Muscle of leg (tissue), 11 donors: ENCODE results near the gene CACNA1H. TPM values are rescaled to one million over a fixed set of nuclear protein-coding genes. Genes with fewer than 3 reads are reported as not detected.
A peak's percentile ranks its signal among the peaks of the same experiment; 100 is the strongest.

Experiments
- DNase-seq: peaks from one replicate; pipeline ENCODE4 v3.0.0; 2013
- H3K27ac ChIP-seq: one replicate; pipeline ENCODE4 v1.5.1; 2013; ENCODE audit warnings: mild to moderate bottlenecking, low read length, control low read depth
- H3K27me3 ChIP-seq: one replicate; pipeline ENCODE4 v1.6.1; 2013; ENCODE audit warnings: low read length; ENCODE audit not compliant: control insufficient read depth, insufficient read depth
- H3K36me3 ChIP-seq: one replicate; pipeline ENCODE4 v1.6.1; 2013; ENCODE audit warnings: low read length; ENCODE audit not compliant: control insufficient read depth, insufficient read depth
- H3K4me1 ChIP-seq: one replicate; pipeline ENCODE4 v1.6.1; 2013; ENCODE audit warnings: low read length; ENCODE audit not compliant: control insufficient read depth, insufficient read depth
- H3K4me3 ChIP-seq: one replicate; pipeline ENCODE4 v1.5.1; 2013; ENCODE audit warnings: low read length, control low read depth
- H3K9me3 ChIP-seq: replicated peaks from 2 replicates; pipeline ENCODE4 v1.6.1; 2013; ENCODE audit warnings: low read depth, low read length; ENCODE audit not compliant: control insufficient read depth
- WGBS: methylation state at CpG from one replicate; pipeline ENCODE4 v1.1.5; 2013; ENCODE audit warnings: missing lambda C conversion rate; ENCODE audit not compliant: insufficient coverage; 5-methylcytosine and 5-hydroxymethylcytosine counted together
- polyA plus RNA-seq, 8 donors: library from polyadenylated mRNA; unstranded; fragments of 120-200 nt; gene quantifications; one replicate each; pipeline versions ENCODE4 v1.2.1 to v1.2.3, GENCODE V29; 2013; ENCODE audit warnings: inconsistent platforms in 1 of 8, low replicate concordance in 1 of 8; ENCODE audit not compliant: insufficient read length in 8 of 8, insufficient read depth in 1 of 8
- total RNA-seq: library from RNA; stranded (reverse); fragments of 120-200 nt; gene quantifications from one replicate; pipeline ENCODE4 v1.2.4, GENCODE V29; 2013

Gene CACNA1H
- total and polyA plus RNA-seq, 9 donors, result 20.7 to 56.0 (median 39.5) TPM

GRCh38 chr16:1156983-1157638 is 4.2 kb downstream of the CACNA1H start:
- peak overlapping the region; percentile 89 for H3K27ac ChIP-seq
- no peaks in the 10 kb centered on the region for H3K9me3 ChIP-seq
- 80% methylated on average over 46 of the region's 46 CpGs for WGBS
- no peak for DNase-seq
- peaks cover 65% of the 10 kb centered on the region for H3K27me3 ChIP-seq
- no peaks in the 10 kb centered on the region for H3K36me3 ChIP-seq
- H3K4me1 ChIP-seq, result peaks cover 79% of the 10 kb centered on the region
- H3K4me3 ChIP-seq, result no peak overlapping the region

- DNase-seq, result no peak
- Histone ChIP-seq H3K27me3 (peaks cover 63% of the 10 kb centered on the region), H3K4me3 (no peak overlapping the region), H3K36me3 (no peaks in the 10 kb centered on the region), H3K4me1 (peaks cover 77% of the 10 kb centered on the region), H3K27ac (peak overlapping the region; percentile 89), H3K9me3 (no peaks in the 10 kb centered on the region)
- 73% methylated on average over 29 of the region's 40 CpGs for WGBS
Observed at GRCh38 chr16:1157639-1158455, 4.9 kb downstream of the CACNA1H start.

GRCh38 chr16:1158456-1159324 is 5.8 kb downstream of the CACNA1H start:
- peak; percentile 69 for DNase-seq
- Histone ChIP-seq H3K36me3 (no peaks in the 10 kb centered on the region), H3K9me3 (no peaks in the 10 kb centered on the region), H3K4me3 (no peak overlapping the region), H3K4me1 (peaks cover 80% of the 10 kb centered on the region), H3K27ac (peak overlapping the region; percentile 90), H3K27me3 (peaks cover 63% of the 10 kb centered on the region)
- WGBS, result 34% methylated on average over 33 of the region's 65 CpGs

- WGBS, result 44% methylated on average over 23 of the region's 28 CpGs
- peak; percentile 77 for DNase-seq
Observed at GRCh38 chr16:1159325-1159972, 6.5 kb downstream of the CACNA1H start.

GRCh38 chr16:1159973-1160772 is 7.3 kb downstream of the CACNA1H start:
- Histone ChIP-seq H3K9me3 (no peaks in the 10 kb centered on the region), H3K4me3 (no peak overlapping the region), H3K27ac (peak overlapping the region; percentile 90), H3K36me3 (no peaks in the 10 kb centered on the region), H3K4me1 (peaks cover 68% of the 10 kb centered on the region), H3K27me3 (peaks cover 51% of the 10 kb centered on the region)
- peak; percentile 49 for DNase-seq
- WGBS, result 63% methylated on average over 48 of the region's 56 CpGs

More at GRCh38 chr16:1159325-1159972, 6.5 kb downstream of the CACNA1H start:
- peaks cover 75% of the 10 kb centered on the region for H3K4me1 ChIP-seq
- H3K27ac ChIP-seq, result peak overlapping the region; percentile 90
- H3K4me3 ChIP-seq, result no peak overlapping the region
- H3K9me3 ChIP-seq, result no peaks in the 10 kb centered on the region
- H3K36me3 ChIP-seq, result no peaks in the 10 kb centered on the region
- H3K27me3 ChIP-seq, result peaks cover 58% of the 10 kb centered on the region

GRCh38 chr16:1160773-1161348 is 8.0 kb downstream of the CACNA1H start:
- H3K27me3 ChIP-seq, result peaks cover 44% of the 10 kb centered on the region
- H3K36me3 ChIP-seq, result no peaks in the 10 kb centered on the region
- no peak overlapping the region for H3K27ac ChIP-seq
- 77% methylated on average over 27 of the region's 34 CpGs for WGBS
- H3K9me3 ChIP-seq, result no peaks in the 10 kb centered on the region
- no peak for DNase-seq
- H3K4me3 ChIP-seq, result no peak overlapping the region
- peaks cover 61% of the 10 kb centered on the region for H3K4me1 ChIP-seq

GRCh38 chr16:1162701-1163566 is 10.0 kb downstream of the CACNA1H start:
- 77% methylated on average over 35 of the region's 38 CpGs for WGBS
- H3K27ac ChIP-seq, result no peak overlapping the region
- H3K4me1 ChIP-seq, result peaks cover 53% of the 10 kb centered on the region
- peaks cover 24% of the 10 kb centered on the region for H3K27me3 ChIP-seq
- no peak overlapping the region for H3K4me3 ChIP-seq
- no peak for DNase-seq
- H3K9me3 ChIP-seq, result no peaks in the 10 kb centered on the region
- H3K36me3 ChIP-seq, result no peaks in the 10 kb centered on the region

GRCh38 chr16:1163567-1164055 is 10.7 kb downstream of the CACNA1H start:
- Histone ChIP-seq H3K4me1 (peaks cover 48% of the 10 kb centered on the region), H3K27ac (no peak overlapping the region), H3K27me3 (peaks cover 18% of the 10 kb centered on the region), H3K9me3 (no peaks in the 10 kb centered on the region), H3K4me3 (no peak overlapping the region), H3K36me3 (no peaks in the 10 kb centered on the region)
- WGBS, result 69% methylated on average over 15 of the region's 19 CpGs
- DNase-seq, result no peak
